PC-9 (cell line): ENCODE measurements around the gene MAGI2. TPM values are rescaled to one million over a fixed set of nuclear protein-coding genes. Genes with fewer than 3 reads are reported as not detected.

Source experiments
- BruUV-seq: library from RNA; stranded (reverse); fragments of 400-500 nt; replicated peaks from 2 replicates; lab custom pipeline; 2021; lab: Mats Ljungman, UMichigan
- CTCF ChIA-PET: fragments of 300-600 bp; sonication (Branson Sonifier 250); formaldehyde crosslinking; loops from one replicate; lab custom pipeline; 2022; ENCODE audit warnings: antibody characterized with exemption; lab: Charles Lee
- POLR2A ChIA-PET: fragments of 300-600 bp; sonication (Branson Sonifier 250); formaldehyde crosslinking; loops from one replicate; lab custom pipeline; 2022; ENCODE audit warnings: antibody characterized with exemption; ENCODE audit not compliant: unreplicated experiment; lab: Charles Lee
- DNase-seq, 2 experiments: peaks; one replicate each; pipeline versions ENCODE4 v3.0.0 to v3.0.0-alpha.2; 2015 to 2022; ENCODE audit warnings: mixed read lengths in 1 of 2
- H2AFZ ChIP-seq: fragments of 200-600 bp; sonication (generic); 2 replicates; pipeline ENCODE4 v1.8.1; 2017; ENCODE audit warnings: antibody characterized with exemption
- H3F3A ChIP-seq: fragments of 200-600 bp; sonication (generic); 2 replicates; pipeline ENCODE4 v1.8.1; 2017; ENCODE audit warnings: antibody characterized with exemption, mild to moderate bottlenecking, low read depth; ENCODE audit not compliant: insufficient read depth
- H3K27ac ChIP-seq: fragments of 200-600 bp; sonication (generic); 2 replicates; pipeline ENCODE4 v1.6.1; 2016; ENCODE audit warnings: mixed run types
- H3K27me3 ChIP-seq: fragments of 200-600 bp; sonication (generic); 2 replicates; pipeline ENCODE4 v1.6.1; 2016; ENCODE audit warnings: low read depth, mixed run types; ENCODE audit not compliant: insufficient read depth
- H3K36me3 ChIP-seq: fragments of 200-600 bp; sonication (generic); 2 replicates; pipeline ENCODE4 v1.6.1; 2016; ENCODE audit warnings: low read depth, mixed run types
- H3K4me1 ChIP-seq: fragments of 200-600 bp; sonication (generic); replicated peaks from 2 replicates; pipeline ENCODE4 v1.6.1; 2016; ENCODE audit warnings: mixed run types; ENCODE audit not compliant: insufficient read depth
- H3K4me2 ChIP-seq: fragments of 200-600 bp; sonication (generic); 2 replicates; pipeline ENCODE4 v1.6.1; 2017; ENCODE audit warnings: mixed run types
- H3K4me3 ChIP-seq: fragments of 200-600 bp; sonication (generic); 2 replicates; pipeline ENCODE4 v1.6.1; 2016; ENCODE audit warnings: mixed run types
- H3K79me2 ChIP-seq: fragments of 200-600 bp; sonication (generic); 2 replicates; pipeline ENCODE4 v1.6.1; 2017; ENCODE audit warnings: low read depth, mixed run types
- H3K9me2 ChIP-seq: fragments of 200-600 bp; sonication (generic); 2 replicates; pipeline ENCODE4 v1.8.1; 2017; ENCODE audit warnings: mild to moderate bottlenecking; ENCODE audit not compliant: insufficient read depth
- H3K9me3 ChIP-seq: fragments of 200-600 bp; sonication (generic); 2 replicates; pipeline ENCODE4 v1.8.1; 2016; ENCODE audit warnings: low read depth; ENCODE audit not compliant: insufficient read depth
- H4K20me1 ChIP-seq: fragments of 200-600 bp; sonication (generic); 2 replicates; pipeline ENCODE4 v1.8.1; 2017; ENCODE audit not compliant: insufficient read depth
- EZH2 ChIP-seq: fragments of 200-600 bp; sonication (generic); IDR thresholded peaks from 2 replicates; pipeline ENCODE4 v1.8.0; 2017; ENCODE audit warnings: antibody characterized with exemption, low read depth
- intact Hi-C: fragments of 100-400 bp; cut with micrococcal nuclease; formaldehyde crosslinking; loops from one replicate; pipeline ENCODE4 v1.10.0; 2022; ENCODE audit not compliant: unreplicated experiment
- total RNA-seq: library from RNA; stranded (reverse); gene quantifications from 2 replicates; pipeline ENCODE4 v1.2.3, GENCODE V29; 2021
- TF ChIP-seq, protein P1 (sequence below): fragments of 200-600 bp; sonication (generic); conservative IDR thresholded peaks from 2 replicates; pipeline ENCODE4 v1.6.1; 2017; ENCODE audit warnings: mixed run types, antibody characterized with exemption, mild to moderate bottlenecking, moderate library complexity

The MAGI2 gene
- total RNA-seq, 1 experiment from 2014 or later: 0.92 TPM

DNA sequence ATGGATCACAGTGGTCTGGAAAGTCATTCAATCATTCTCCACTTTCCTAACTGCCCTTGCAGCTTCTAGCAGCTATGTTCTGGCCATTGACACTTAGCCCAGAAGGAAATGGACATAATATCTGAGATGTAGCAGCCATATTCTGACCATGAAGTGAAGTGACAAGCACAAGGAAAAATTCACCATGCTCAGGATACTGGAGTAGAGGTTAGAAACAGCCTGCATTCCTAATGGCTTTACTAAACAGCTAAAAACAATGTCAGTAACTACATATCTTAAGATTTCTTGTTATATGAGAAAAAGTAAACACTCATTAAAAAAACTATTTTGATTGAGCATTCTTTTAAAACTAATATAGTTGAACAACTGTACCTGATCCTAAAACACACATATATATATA is 443.8 kb downstream of the MAGI2 start:
- intact Hi-C loops: no loop called here
- no peak overlapping the region for H3K27ac ChIP-seq
- H3K9me2 ChIP-seq: no peaks in the 10 kb centered on the region
- ChIA-PET CTCF (no interaction called here), POLR2A (no interaction called here)
- H3K4me1 ChIP-seq: no peaks in the 10 kb centered on the region
- H2AFZ ChIP-seq: no peak overlapping the region
- no peak overlapping the region for H3K4me2 ChIP-seq
- no peaks in the 10 kb centered on the region for H3K27me3 ChIP-seq
- no peaks in the 10 kb centered on the region for H3F3A ChIP-seq
- no peak for TF ChIP-seq EZH2
- TF ChIP-seq, protein P1, sequence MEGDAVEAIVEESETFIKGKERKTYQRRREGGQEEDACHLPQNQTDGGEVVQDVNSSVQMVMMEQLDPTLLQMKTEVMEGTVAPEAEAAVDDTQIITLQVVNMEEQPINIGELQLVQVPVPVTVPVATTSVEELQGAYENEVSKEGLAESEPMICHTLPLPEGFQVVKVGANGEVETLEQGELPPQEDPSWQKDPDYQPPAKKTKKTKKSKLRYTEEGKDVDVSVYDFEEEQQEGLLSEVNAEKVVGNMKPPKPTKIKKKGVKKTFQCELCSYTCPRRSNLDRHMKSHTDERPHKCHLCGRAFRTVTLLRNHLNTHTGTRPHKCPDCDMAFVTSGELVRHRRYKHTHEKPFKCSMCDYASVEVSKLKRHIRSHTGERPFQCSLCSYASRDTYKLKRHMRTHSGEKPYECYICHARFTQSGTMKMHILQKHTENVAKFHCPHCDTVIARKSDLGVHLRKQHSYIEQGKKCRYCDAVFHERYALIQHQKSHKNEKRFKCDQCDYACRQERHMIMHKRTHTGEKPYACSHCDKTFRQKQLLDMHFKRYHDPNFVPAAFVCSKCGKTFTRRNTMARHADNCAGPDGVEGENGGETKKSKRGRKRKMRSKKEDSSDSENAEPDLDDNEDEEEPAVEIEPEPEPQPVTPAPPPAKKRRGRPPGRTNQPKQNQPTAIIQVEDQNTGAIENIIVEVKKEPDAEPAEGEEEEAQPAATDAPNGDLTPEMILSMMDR: no peak
- no peaks in the 10 kb centered on the region for H3K36me3 ChIP-seq
- BruUV-seq: no TSS peak
- no peak overlapping the region for H3K4me3 ChIP-seq
- H4K20me1 ChIP-seq: no peaks in the 10 kb centered on the region
- no peak for DNase-seq
- no peaks in the 10 kb centered on the region for H3K79me2 ChIP-seq
- H3K9me3 ChIP-seq: no peaks in the 10 kb centered on the region

DNA sequence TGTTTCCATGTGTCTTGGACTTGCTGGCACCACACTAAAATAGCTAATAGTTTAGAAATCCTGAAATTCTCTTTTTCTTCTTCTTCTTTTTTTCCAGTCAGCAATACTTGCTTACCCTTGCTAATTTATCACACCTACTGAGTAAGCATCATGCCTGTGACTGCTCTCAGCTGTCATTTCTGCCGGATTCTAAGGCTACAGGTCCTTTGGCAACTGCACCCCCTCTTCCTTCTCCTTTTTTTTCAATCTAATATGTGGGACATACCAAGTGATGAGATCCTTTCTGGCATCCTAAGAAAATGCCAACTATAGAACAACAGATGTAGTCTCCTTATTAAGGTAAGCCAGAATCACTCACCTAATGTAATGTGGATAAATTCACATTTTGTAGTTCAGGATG is 444.7 kb downstream of the MAGI2 start:
- H3K36me3 ChIP-seq: no peaks in the 10 kb centered on the region
- CTCF ChIA-PET: no interaction called here
- TF ChIP-seq, protein P1: no peak
- TF ChIP-seq EZH2: no peak
- POLR2A ChIA-PET: no interaction called here
- no peaks in the 10 kb centered on the region for H4K20me1 ChIP-seq
- H3K27ac ChIP-seq: no peak overlapping the region
- no peak overlapping the region for H3K4me2 ChIP-seq
- H3K4me3 ChIP-seq: no peak overlapping the region
- no peaks in the 10 kb centered on the region for H3K9me2 ChIP-seq
- no peaks in the 10 kb centered on the region for H3K4me1 ChIP-seq
- H3K27me3 ChIP-seq: no peaks in the 10 kb centered on the region
- H3K79me2 ChIP-seq: no peaks in the 10 kb centered on the region
- H3F3A ChIP-seq: no peaks in the 10 kb centered on the region
- intact Hi-C loops: no loop called here
- no TSS peak for BruUV-seq
- H2AFZ ChIP-seq: no peak overlapping the region
- H3K9me3 ChIP-seq: no peaks in the 10 kb centered on the region
- no peak for DNase-seq

DNA sequence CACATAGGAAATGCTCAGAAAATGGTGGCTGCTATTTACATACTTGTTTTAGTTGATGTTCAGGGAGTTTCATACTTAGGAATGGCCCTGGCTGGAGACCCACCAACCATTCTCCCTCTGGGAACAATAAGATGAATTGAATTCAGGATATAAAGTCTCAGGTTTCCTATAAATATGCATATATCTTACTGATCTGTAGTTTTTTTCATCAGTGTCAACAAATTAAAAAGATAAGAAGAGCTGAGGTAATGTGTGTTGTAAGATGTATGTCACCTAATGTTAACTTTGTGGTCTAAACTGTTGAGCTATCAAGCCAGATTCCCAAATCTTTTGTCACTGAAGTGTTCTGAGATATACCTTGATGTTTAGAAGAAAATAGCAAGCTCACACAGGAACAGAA is 457.5 kb downstream of the MAGI2 start:
- Histone ChIP-seq H3K4me1 (no peaks in the 10 kb centered on the region), H4K20me1 (no peaks in the 10 kb centered on the region), H3K9me3 (no peaks in the 10 kb centered on the region; the same call in 1 of the 2 replicates), H3K27ac (no peak overlapping the region), H3K79me2 (no peaks in the 10 kb centered on the region), H3F3A (no peaks in the 10 kb centered on the region), H2AFZ (no peak overlapping the region), H3K9me2 (no peaks in the 10 kb centered on the region), H3K27me3 (no peaks in the 10 kb centered on the region), H3K36me3 (no peaks in the 10 kb centered on the region), H3K4me3 (no peak overlapping the region), H3K4me2 (no peak overlapping the region)
- no TSS peak for BruUV-seq
- ChIA-PET POLR2A (no interaction called here), CTCF (no interaction called here)
- no peak for DNase-seq
- TF ChIP-seq, protein P1: no peak
- intact Hi-C loops: no loop called here
